ENCODE measurements around the gene ADIRF. TPM values are rescaled to one million over a fixed set of nuclear protein-coding genes. Genes with fewer than 3 reads are reported as not detected.
"Not testable (repeated sequence)": the region's sequence is repeated elsewhere in the genome, so short reads cannot be mapped to it uniquely, and the experiment has no call there.

Gene ADIRF
- total RNA-seq, 2 donors from 2014 or later = not detected

GRCh38 chr10:86941991-86942421 is 26.3 kb upstream of the ADIRF start:
- no peak overlapping the region for H3K4me3 Mint-ChIP-seq
- DNase-seq = no peak
- H3K27ac Mint-ChIP-seq = no peak overlapping the region
- H3K27me3 Mint-ChIP-seq (ENCODE audit: low read depth) = no peaks in the 10 kb centered on the region
- no peaks in the 10 kb centered on the region for H3K36me3 Mint-ChIP-seq (ENCODE audit: insufficient read depth in 2 of 2)
- no peak for ATAC-seq (replicated peaks in 1 of 2)
- H3K9me3 Mint-ChIP-seq = no peaks in the 10 kb centered on the region
- H3K4me1 Mint-ChIP-seq (ENCODE audit: low read depth) = no peaks in the 10 kb centered on the region

DNA sequence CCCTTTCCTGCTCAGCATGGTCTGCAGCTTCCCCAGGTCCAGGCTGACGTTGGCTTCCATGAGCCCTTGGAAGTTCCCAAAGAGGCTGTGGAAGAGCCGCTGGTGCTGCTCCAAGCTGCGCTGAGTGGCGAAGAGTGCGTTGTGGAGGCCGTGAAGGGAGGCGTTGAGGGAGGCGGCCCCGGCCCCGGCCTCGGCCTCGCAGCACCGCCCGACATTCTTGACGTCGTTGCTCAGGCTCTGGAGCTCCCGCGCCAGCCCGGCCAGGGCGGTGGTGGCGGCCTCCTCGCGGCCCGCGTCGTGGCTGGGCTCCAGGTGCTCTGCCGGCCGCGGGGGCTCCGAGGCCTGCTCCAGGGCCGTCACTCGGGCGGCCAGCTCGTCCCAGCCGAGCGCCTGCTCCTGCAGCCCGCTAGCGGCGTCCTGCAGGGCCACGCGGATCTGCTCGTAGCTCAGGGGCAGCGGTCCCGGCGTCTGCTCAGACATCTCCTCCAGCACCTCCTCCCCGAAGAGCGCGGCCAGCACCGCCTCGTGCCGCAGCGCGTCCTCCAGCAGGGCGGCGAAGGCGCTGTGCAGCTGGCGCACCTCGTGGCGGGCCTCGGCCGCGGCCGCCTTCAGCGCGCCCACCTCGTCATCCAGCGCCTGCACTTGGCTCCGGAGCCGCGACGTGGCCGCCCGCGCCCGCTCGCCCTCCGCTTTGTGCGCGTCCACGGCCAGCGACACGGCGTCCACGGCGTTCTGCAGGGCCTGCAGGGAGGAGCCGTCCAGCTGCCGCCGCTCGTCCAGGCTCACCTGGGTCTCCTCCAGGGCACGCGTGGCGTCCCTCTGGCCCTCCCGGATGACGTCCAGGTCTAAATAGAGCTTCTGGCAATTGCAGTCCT is 25.6 kb upstream of the ADIRF start:
- Mint-ChIP-seq H3K9me3 (no peaks in the 10 kb centered on the region), H3K27me3 (ENCODE audit: low read depth) (no peaks in the 10 kb centered on the region), H3K4me3 (no peak overlapping the region), H3K36me3 (ENCODE audit: insufficient read depth in 2 of 2) (no peaks in the 10 kb centered on the region), H3K4me1 (ENCODE audit: low read depth) (no peaks in the 10 kb centered on the region), H3K27ac (no peak overlapping the region)
- DNase-seq = no peak
- ATAC-seq (replicated peaks in 1 of 2) = no peak

- DNase-seq = no peak
- Mint-ChIP-seq H3K4me3 (no peak overlapping the region), H3K27ac (no peak overlapping the region), H3K4me1 (ENCODE audit: low read depth) (no peaks in the 10 kb centered on the region), H3K36me3 (ENCODE audit: insufficient read depth in 2 of 2) (peaks cover 0 to 2% of the 10 kb centered on the region in 2 donors), H3K9me3 (no peaks in the 10 kb centered on the region), H3K27me3 (ENCODE audit: low read depth) (no peaks in the 10 kb centered on the region)
- no peak for ATAC-seq (replicated peaks in 1 of 2)
Measured at GRCh38 chr10:86943316-86944030, 24.8 kb upstream of the ADIRF start.

GRCh38 chr10:86944031-86944419 is 24.3 kb upstream of the ADIRF start:
- Mint-ChIP-seq H3K27me3 (ENCODE audit: low read depth) (no peaks in the 10 kb centered on the region), H3K36me3 (ENCODE audit: insufficient read depth in 2 of 2) (peaks cover 0 to 2% of the 10 kb centered on the region in 2 donors), H3K4me1 (ENCODE audit: low read depth) (no peaks in the 10 kb centered on the region), H3K9me3 (no peaks in the 10 kb centered on the region), H3K4me3 (no peak overlapping the region), H3K27ac (no peak overlapping the region)
- DNase-seq (no peak), ATAC-seq (replicated peaks in 1 of 2) (no peak)

GRCh38 chr10:86944471-86944870 is 23.8 kb upstream of the ADIRF start:
- Mint-ChIP-seq H3K4me1 (ENCODE audit: low read depth) (no peaks in the 10 kb centered on the region), H3K9me3 (no peaks in the 10 kb centered on the region), H3K27me3 (ENCODE audit: low read depth) (no peaks in the 10 kb centered on the region), H3K4me3 (no peak overlapping the region), H3K27ac (no peak overlapping the region), H3K36me3 (ENCODE audit: insufficient read depth in 2 of 2) (peaks cover 0 to 2% of the 10 kb centered on the region in 2 donors)
- ATAC-seq (replicated peaks in 1 of 2) (peak in 1 of 2 donors; percentile 18), DNase-seq (no peak)

DNA sequence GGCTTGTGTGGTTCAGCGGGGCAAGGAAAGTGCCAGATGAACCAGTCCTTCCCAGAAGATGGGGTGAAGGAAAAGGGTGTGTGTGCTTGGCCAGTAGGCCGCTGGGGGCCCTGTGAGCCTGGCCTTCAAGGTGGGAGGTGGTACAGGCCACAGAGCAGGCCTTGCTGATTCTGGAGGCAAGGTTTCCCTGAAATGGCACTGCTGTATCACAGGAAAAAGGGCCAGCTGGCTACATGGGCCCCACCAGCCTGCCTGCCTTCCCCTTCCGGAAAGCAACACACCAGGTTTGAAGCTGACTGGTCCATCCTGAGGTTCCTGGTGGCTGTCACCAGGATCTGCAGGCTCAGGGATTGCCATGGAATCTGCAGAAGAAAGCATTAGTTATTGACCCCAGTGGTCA is 23.4 kb upstream of the ADIRF start:
- DNase-seq (no peak), ATAC-seq (replicated peaks in 1 of 2) (no peak)
- no peak overlapping the region for H3K27ac Mint-ChIP-seq
- no peak overlapping the region for H3K4me3 Mint-ChIP-seq
- H3K4me1 Mint-ChIP-seq (ENCODE audit: low read depth) = peaks cover under 1% of the 10 kb centered on the region
- no peaks in the 10 kb centered on the region for H3K9me3 Mint-ChIP-seq
- no peaks in the 10 kb centered on the region for H3K27me3 Mint-ChIP-seq (ENCODE audit: low read depth)
- H3K36me3 Mint-ChIP-seq (ENCODE audit: insufficient read depth in 2 of 2) = peaks cover 0 to 2% of the 10 kb centered on the region in 2 donors

GRCh38 chr10:86945361-86946212 is 22.7 kb upstream of the ADIRF start:
- DNase-seq (no peak), ATAC-seq (replicated peaks in 1 of 2) (no peak)
- H3K27ac Mint-ChIP-seq = no peak overlapping the region
- no peak overlapping the region for H3K4me3 Mint-ChIP-seq
- peaks cover 1 to 2% of the 10 kb centered on the region in 2 donors for H3K36me3 Mint-ChIP-seq (ENCODE audit: insufficient read depth in 2 of 2)
- peaks cover 0 to 1% of the 10 kb centered on the region in 2 donors for H3K9me3 Mint-ChIP-seq
- no peaks in the 10 kb centered on the region for H3K27me3 Mint-ChIP-seq (ENCODE audit: low read depth)
- peaks cover 7% of the 10 kb centered on the region for H3K4me1 Mint-ChIP-seq (ENCODE audit: low read depth)

- no peak for ATAC-seq (replicated peaks in 1 of 2)
- peaks cover 10% of the 10 kb centered on the region for H3K4me1 Mint-ChIP-seq (ENCODE audit: low read depth)
- DNase-seq = no peak
- no peak overlapping the region for H3K27ac Mint-ChIP-seq
- H3K27me3 Mint-ChIP-seq (ENCODE audit: low read depth) = no peaks in the 10 kb centered on the region
- peaks cover 1 to 2% of the 10 kb centered on the region in 2 donors for H3K36me3 Mint-ChIP-seq (ENCODE audit: insufficient read depth in 2 of 2)
- peaks cover 0 to 1% of the 10 kb centered on the region in 2 donors for H3K9me3 Mint-ChIP-seq
- no peak overlapping the region for H3K4me3 Mint-ChIP-seq
Measured at GRCh38 chr10:86946213-86947155, 21.8 kb upstream of the ADIRF start.

DNA sequence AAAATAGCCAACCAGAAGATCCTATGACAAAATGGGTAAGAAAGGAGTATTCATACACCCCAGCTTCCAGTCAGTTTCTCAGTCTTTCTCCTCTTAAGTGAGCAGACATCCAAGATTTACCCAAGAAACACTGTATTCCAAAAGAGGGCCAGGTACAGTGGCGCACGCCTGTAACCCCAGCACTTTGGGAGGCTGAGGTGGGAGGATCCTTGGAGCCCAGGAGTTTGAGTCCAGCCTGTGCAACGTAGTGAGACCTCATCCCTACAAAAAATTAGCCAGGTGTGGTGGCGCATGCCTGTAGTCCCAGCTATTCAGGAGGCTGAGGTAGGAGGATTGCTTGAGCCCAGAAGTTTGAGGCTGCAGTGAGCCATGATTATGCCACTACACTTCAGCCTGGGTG is 20.5 kb upstream of the ADIRF start:
- H3K4me1 Mint-ChIP-seq (ENCODE audit: low read depth); H3K27me3 Mint-ChIP-seq (ENCODE audit: low read depth); DNase-seq; H3K9me3 Mint-ChIP-seq; ATAC-seq (replicated peaks in 1 of 2); H3K4me3 Mint-ChIP-seq; H3K27ac Mint-ChIP-seq: not testable (repeated sequence)
- peaks cover 3 to 12% of the 10 kb centered on the region in 2 donors for H3K36me3 Mint-ChIP-seq (ENCODE audit: insufficient read depth in 2 of 2)

- ATAC-seq (replicated peaks in 1 of 2) = no peak
- Mint-ChIP-seq H3K27me3 (ENCODE audit: low read depth) (no peaks in the 10 kb centered on the region), H3K9me3 (peaks cover 5 to 6% of the 10 kb centered on the region in 2 donors)
Measured at GRCh38 chr10:86950349-86950748, 17.9 kb upstream of the ADIRF start.

GRCh38 chr10:86951184-86951761 is 17.0 kb upstream of the ADIRF start:
- Mint-ChIP-seq H3K36me3 (ENCODE audit: insufficient read depth in 2 of 2) (peaks cover 3 to 12% of the 10 kb centered on the region in 2 donors), H3K27ac (no peak overlapping the region), H3K9me3 (peaks cover 5 to 6% of the 10 kb centered on the region in 2 donors), H3K4me3 (no peak overlapping the region), H3K27me3 (ENCODE audit: low read depth) (no peaks in the 10 kb centered on the region), H3K4me1 (ENCODE audit: low read depth) (peaks cover 10% of the 10 kb centered on the region)
- no peak for DNase-seq
- ATAC-seq (replicated peaks in 1 of 2) = no peak

More at GRCh38 chr10:86950349-86950748, 17.9 kb upstream of the ADIRF start:
- no peak overlapping the region for H3K27ac Mint-ChIP-seq
- peaks cover 3 to 12% of the 10 kb centered on the region in 2 donors for H3K36me3 Mint-ChIP-seq (ENCODE audit: insufficient read depth in 2 of 2)
- no peak for DNase-seq
- H3K4me1 Mint-ChIP-seq (ENCODE audit: low read depth) = peaks cover 10% of the 10 kb centered on the region
- H3K4me3 Mint-ChIP-seq = no peak overlapping the region

DNA sequence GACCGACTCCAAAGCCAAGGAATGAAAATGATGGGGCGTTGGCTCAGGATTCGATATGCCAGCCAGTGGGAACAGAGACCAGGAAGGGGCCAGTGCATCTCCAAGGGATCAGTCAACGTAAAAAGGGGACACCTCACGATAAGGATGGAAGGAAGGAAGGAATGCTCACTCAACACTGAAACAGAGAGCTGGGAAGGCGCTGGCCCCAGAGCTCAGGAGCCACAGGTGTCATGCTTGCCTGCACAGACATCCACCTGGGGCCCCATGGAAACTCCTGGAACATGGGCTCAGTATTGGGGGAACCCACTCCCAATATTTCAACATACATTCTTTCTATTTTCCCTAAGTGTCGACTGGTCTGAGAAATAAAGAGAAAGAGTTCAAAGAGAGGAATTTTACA is 16.2 kb upstream of the ADIRF start:
- Mint-ChIP-seq H3K4me1 (ENCODE audit: low read depth) (peaks cover 10% of the 10 kb centered on the region), H3K9me3 (peaks cover 5 to 6% of the 10 kb centered on the region in 2 donors), H3K36me3 (ENCODE audit: insufficient read depth in 2 of 2) (peaks cover 3 to 12% of the 10 kb centered on the region in 2 donors), H3K27me3 (ENCODE audit: low read depth) (no peaks in the 10 kb centered on the region), H3K27ac (no peak overlapping the region), H3K4me3 (no peak overlapping the region)
- no peak for DNase-seq
- ATAC-seq (replicated peaks in 1 of 2) = no peak
